ENCODE results near the gene FAM168B. TPM values are rescaled to one million over a fixed set of nuclear protein-coding genes. Genes with fewer than 3 reads are reported as not detected.

FAM168B gene
- total RNA-seq, 1 experiment from 2014 or later, result 81.4 TPM

DNA sequence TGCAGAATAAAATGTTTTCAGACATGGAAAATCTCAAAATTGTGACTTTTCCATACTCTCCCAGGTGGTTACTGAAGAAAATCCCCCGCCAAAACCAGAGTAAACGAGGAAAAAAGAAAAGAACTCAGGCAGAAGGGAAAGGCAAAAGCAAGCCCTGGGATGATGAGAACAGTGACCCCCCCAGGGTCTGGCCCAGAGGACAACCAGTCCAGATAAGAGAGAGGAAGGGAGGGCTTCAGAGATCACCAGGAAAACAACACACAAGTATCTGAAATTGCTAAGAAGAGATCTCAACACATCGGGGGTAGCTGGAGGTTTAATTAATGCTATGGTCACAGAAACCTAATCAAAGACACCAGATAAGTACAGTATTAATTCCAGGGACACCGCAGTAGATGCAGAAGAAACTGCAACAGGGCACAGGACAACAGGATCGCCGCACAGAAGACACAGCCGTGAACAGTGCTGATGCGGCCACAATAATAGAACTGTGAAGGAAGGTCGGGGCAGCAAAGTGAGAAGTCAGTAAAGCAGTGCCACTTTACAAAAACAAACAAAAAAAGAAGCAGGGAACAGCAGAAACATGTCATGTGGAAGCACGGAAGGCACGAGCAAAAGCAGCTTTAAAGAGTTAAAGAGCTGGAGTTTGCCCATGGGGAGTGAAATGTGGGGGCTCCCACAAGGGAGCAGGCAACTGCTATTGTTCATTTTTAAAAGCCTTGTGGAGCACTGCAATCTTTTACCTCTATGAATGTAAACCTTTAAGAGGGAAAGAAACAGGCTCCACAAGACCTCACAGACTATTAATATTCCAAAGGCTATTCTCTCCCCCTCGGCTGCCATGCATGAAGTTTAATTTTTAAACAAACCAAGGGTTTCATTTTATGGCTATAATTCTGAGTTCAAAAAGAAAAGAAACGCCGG, 28.4 kb downstream of the FAM168B start:
- H2AK5ac ChIP-seq (ENCODE audit: insufficient read length, low read length), result no peak overlapping the region
- H2AFZ ChIP-seq (ENCODE audit: low read length), result no peak overlapping the region
- H3K4me2 ChIP-seq (ENCODE audit: insufficient read depth, insufficient read length, low read length), result no peak overlapping the region
- H3K27me3 ChIP-seq (ENCODE audit: insufficient read depth, low read length), result no peaks in the 10 kb centered on the region
- H3T11ph ChIP-seq (ENCODE audit: low read length), result no peak overlapping the region
- H3K4me3 Mint-ChIP-seq, result no peak overlapping the region
- no peak overlapping the region for H2BK120ac ChIP-seq (ENCODE audit: low read depth, low read length, poor library complexity, severe bottlenecking)
- no CpG with 5 or more reads among the region's 14 CpGs for WGBS (ENCODE audit: extremely low coverage, insufficient read length, low lambda C conversion rate)
- H3K4ac ChIP-seq (ENCODE audit: low read depth, low read length), result no peak overlapping the region
- no peaks in the 10 kb centered on the region for H3K4me1 ChIP-seq (ENCODE audit: insufficient read depth, low read length)
- H4K5ac ChIP-seq (ENCODE audit: insufficient read length, low read depth, low read length), result no peak overlapping the region
- peak overlapping the region in 2 of 3 experiments; percentile 13 to 59; a peak in 5 of 7 replicates for H3K27ac Mint-ChIP-seq
- no peak overlapping the region for H4K8ac ChIP-seq (replicated peaks; ENCODE audit: insufficient read length, low read depth, low read length)
- H2BK20ac ChIP-seq (ENCODE audit: low read depth, low read length, poor library complexity, severe bottlenecking), result no peak overlapping the region
- H3K23me2 ChIP-seq (ENCODE audit: insufficient read length, low read depth, low read length, poor library complexity, severe bottlenecking), result no peaks in the 10 kb centered on the region
- TF ChIP-seq, protein P1, sequence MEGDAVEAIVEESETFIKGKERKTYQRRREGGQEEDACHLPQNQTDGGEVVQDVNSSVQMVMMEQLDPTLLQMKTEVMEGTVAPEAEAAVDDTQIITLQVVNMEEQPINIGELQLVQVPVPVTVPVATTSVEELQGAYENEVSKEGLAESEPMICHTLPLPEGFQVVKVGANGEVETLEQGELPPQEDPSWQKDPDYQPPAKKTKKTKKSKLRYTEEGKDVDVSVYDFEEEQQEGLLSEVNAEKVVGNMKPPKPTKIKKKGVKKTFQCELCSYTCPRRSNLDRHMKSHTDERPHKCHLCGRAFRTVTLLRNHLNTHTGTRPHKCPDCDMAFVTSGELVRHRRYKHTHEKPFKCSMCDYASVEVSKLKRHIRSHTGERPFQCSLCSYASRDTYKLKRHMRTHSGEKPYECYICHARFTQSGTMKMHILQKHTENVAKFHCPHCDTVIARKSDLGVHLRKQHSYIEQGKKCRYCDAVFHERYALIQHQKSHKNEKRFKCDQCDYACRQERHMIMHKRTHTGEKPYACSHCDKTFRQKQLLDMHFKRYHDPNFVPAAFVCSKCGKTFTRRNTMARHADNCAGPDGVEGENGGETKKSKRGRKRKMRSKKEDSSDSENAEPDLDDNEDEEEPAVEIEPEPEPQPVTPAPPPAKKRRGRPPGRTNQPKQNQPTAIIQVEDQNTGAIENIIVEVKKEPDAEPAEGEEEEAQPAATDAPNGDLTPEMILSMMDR (conservative IDR thresholded peaks at IDR 0.05), result no peak
- H4K91ac ChIP-seq (ENCODE audit: insufficient read length, low read depth, low read length), result no peak overlapping the region
- H3K9ac ChIP-seq (ENCODE audit: extremely low read depth, insufficient read length, low read length), result no peak overlapping the region
- no peak overlapping the region for H3K27ac ChIP-seq (ENCODE audit: insufficient read length, low read depth, low read length)
- H4K20me1 ChIP-seq (ENCODE audit: control insufficient read depth, insufficient read depth, insufficient read length), result no peaks in the 10 kb centered on the region
- no peak for DNase-seq
- H3K9me3 ChIP-seq (ENCODE audit: control insufficient read depth, low read depth, low read length), result no peaks in the 10 kb centered on the region
- H2BK12ac ChIP-seq (ENCODE audit: insufficient read length, low read depth, low read length), result no peak overlapping the region
- peaks cover 10% of the 10 kb centered on the region in 2 experiments; a peak in 3 of 4 replicates for H3K4me1 Mint-ChIP-seq
- no peak overlapping the region for H2BK5ac ChIP-seq (ENCODE audit: insufficient read length, low read length)
- no peaks in the 10 kb centered on the region for H3K9me3 Mint-ChIP-seq
- H3K23ac ChIP-seq (ENCODE audit: insufficient read length, low read depth, low read length), result no peak overlapping the region
- no peak overlapping the region for H2BK15ac ChIP-seq (ENCODE audit: low read depth, low read length)
- no peak overlapping the region for H3K14ac ChIP-seq (ENCODE audit: insufficient read depth, low read length)
- peaks cover 35% of the 10 kb centered on the region; the same call in 1 of the 2 replicates for H3K79me2 ChIP-seq (ENCODE audit: insufficient read depth, low read length)
- H3K56ac ChIP-seq (ENCODE audit: insufficient read length, low read depth, low read length), result no peak overlapping the region
- H3K18ac ChIP-seq (ENCODE audit: insufficient read length, low read depth, low read length), result no peak overlapping the region
- peaks cover 10% of the 10 kb centered on the region for H3K79me1 ChIP-seq (ENCODE audit: insufficient read depth, low read depth, low read length, poor library complexity, severe bottlenecking)
- H3K36me3 Mint-ChIP-seq (ENCODE audit: insufficient read depth in 1 of 3, low read depth in 3 of 3), result peaks cover 29 to 80% (median 67%) of the 10 kb centered on the region in 3 experiments
- no peaks in the 10 kb centered on the region for H3K27me3 Mint-ChIP-seq (ENCODE audit: low read depth)

All from H9 (cell line).